HepG2 (cell line): Measurements from ENCODE around the gene STK40. TPM values are rescaled to one million over a fixed set of nuclear protein-coding genes. Genes with fewer than 3 reads are reported as not detected.

Experiments used
- ATF7 ChIP-seq, 2 experiments: fragments of 450-650 bp in 1 of 2; sonication (generic) in 1 of 2; formaldehyde crosslinking in 1 of 2; IDR thresholded peaks; 2 replicates each; pipeline versions ENCODE4 v1.4.0 to v1.6.1; 2016 to 2020; ENCODE audit warnings: antibody characterized with exemption in 1 of 2, mild to moderate bottlenecking in 1 of 2, missing genetic modification reagents in 1 of 2
- HNRNPUL1 ChIP-seq: fragments of 200-400 bp; formaldehyde crosslinking; IDR thresholded peaks from 2 replicates; pipeline ENCODE4 v1.6.1; 2017; ENCODE audit warnings: low read depth, mild to moderate bottlenecking, low read length, moderate library complexity
- IRF2 ChIP-seq: IDR thresholded peaks from 2 replicates; pipeline ENCODE4 v1.6.1; 2018; ENCODE audit warnings: missing genetic modification reagents, missing compliant biosample characterization
- ISX ChIP-seq: sonication (generic); formaldehyde crosslinking; conservative IDR thresholded peaks from 2 replicates; pipeline ENCODE4 v1.5.0; 2020; ENCODE audit warnings: missing genetic modification reagents
- MEIS1 ChIP-seq: sonication (generic); formaldehyde crosslinking; IDR thresholded peaks from 2 replicates; pipeline ENCODE4 v1.9.0; 2021; ENCODE audit warnings: mild to moderate bottlenecking, missing genetic modification reagents, moderate library complexity, borderline replicate concordance
- MTA1 ChIP-seq: sonication (generic); formaldehyde crosslinking; IDR thresholded peaks from 2 replicates; pipeline ENCODE4 v1.4.0; 2020; ENCODE audit warnings: missing genetic modification reagents, mild to moderate bottlenecking, borderline replicate concordance
- PAXIP1 ChIP-seq: sonication (generic); formaldehyde crosslinking; conservative IDR thresholded peaks from 2 replicates; pipeline ENCODE4 v1.4.0; 2020; ENCODE audit warnings: mild to moderate bottlenecking, missing genetic modification reagents, moderate library complexity
- POLR2A ChIP-seq, 2 experiments: IDR thresholded peaks; 2 replicates each; pipeline ENCODE4 v1.6.1; 2011; ENCODE audit warnings: low read depth in 2 of 2, low read length in 2 of 2, mild to moderate bottlenecking in 1 of 2, moderate library complexity in 1 of 2; ENCODE audit not compliant: insufficient read depth in 1 of 2
- POLR2AphosphoS5 ChIP-seq: IDR thresholded peaks from 2 replicates; pipeline ENCODE4 v1.6.1; 2012; ENCODE audit warnings: low read depth, low read length
- REXO4 ChIP-seq: sonication (generic); formaldehyde crosslinking; IDR thresholded peaks from 2 replicates; pipeline ENCODE4 v1.8.0; 2022; ENCODE audit warnings: missing genetic modification reagents, mild to moderate bottlenecking, borderline replicate concordance
- SRSF1 ChIP-seq: fragments of 200-400 bp; formaldehyde crosslinking; optimal IDR thresholded peaks from 2 replicates; pipeline ENCODE3; 2017; ENCODE audit warnings: mild to moderate bottlenecking, low read depth, low read length, moderate library complexity
- TSC22D2 ChIP-seq: sonication (generic); formaldehyde crosslinking; IDR thresholded peaks from 2 replicates; pipeline ENCODE4 v1.5.1; 2020; ENCODE audit warnings: missing genetic modification reagents, mild to moderate bottlenecking, borderline replicate concordance
- ZFP1 ChIP-seq: IDR thresholded peaks from 2 replicates; pipeline ENCODE4 v1.6.1; 2016
- ZFP36L2 ChIP-seq: sonication (generic); formaldehyde crosslinking; IDR thresholded peaks from 2 replicates; pipeline ENCODE4 v1.4.0; 2020; ENCODE audit warnings: missing genetic modification reagents
- ZFP37 ChIP-seq: sonication (generic); formaldehyde crosslinking; IDR thresholded peaks from 2 replicates; pipeline ENCODE4 v1.4.0; 2020; ENCODE audit warnings: missing genetic modification reagents, borderline replicate concordance
- ZFP90 ChIP-seq: sonication (generic); formaldehyde crosslinking; IDR thresholded peaks from 2 replicates; pipeline ENCODE4 v1.8.0; 2022; ENCODE audit warnings: missing genetic modification reagents, mild to moderate bottlenecking, inconsistent platforms, borderline replicate concordance
- ZNF451 ChIP-seq: sonication (generic); formaldehyde crosslinking; IDR thresholded peaks from 2 replicates; pipeline ENCODE4 v1.5.0; 2020; ENCODE audit warnings: mild to moderate bottlenecking, missing genetic modification reagents
- ZNF501 ChIP-seq: sonication (generic); formaldehyde crosslinking; IDR thresholded peaks from 2 replicates; pipeline ENCODE4 v1.5.1; 2020; ENCODE audit warnings: mild to moderate bottlenecking, moderate library complexity, missing genetic modification reagents
- ZNF563 ChIP-seq: sonication (generic); formaldehyde crosslinking; IDR thresholded peaks from 2 replicates; pipeline ENCODE4 v1.8.0; 2022; ENCODE audit warnings: mild to moderate bottlenecking, moderate library complexity, missing genetic modification reagents
- ZNF605 ChIP-seq: sonication (generic); formaldehyde crosslinking; IDR thresholded peaks from 2 replicates; pipeline ENCODE4 v1.8.0; 2022; ENCODE audit warnings: mild to moderate bottlenecking, missing genetic modification reagents
- ZNF777 ChIP-seq: sonication (generic); formaldehyde crosslinking; IDR thresholded peaks from 2 replicates; pipeline ENCODE4 v1.4.0; 2020; ENCODE audit warnings: missing genetic modification reagents
- ZNF788 ChIP-seq: sonication (generic); formaldehyde crosslinking; IDR thresholded peaks from 2 replicates; pipeline ENCODE4 v1.5.0; 2020; ENCODE audit warnings: mild to moderate bottlenecking, missing genetic modification reagents, borderline replicate concordance
- ZSCAN21 ChIP-seq: sonication (generic); formaldehyde crosslinking; IDR thresholded peaks from 2 replicates; pipeline ENCODE4 v1.8.0; 2022; ENCODE audit warnings: mild to moderate bottlenecking, missing genetic modification reagents, moderate library complexity, borderline replicate concordance
- polyA plus RNA-seq, 8 experiments: library from polyadenylated mRNA; depleted of rRNA in 3 of 8; stranded (reverse) in 7 of 8; unstranded in 1 of 8; fragments of >200 nt; fragmentation: Illumina TruSeq in 4 of 8; extraction: Trizol in 4 of 8; gene quantifications; 2 replicates each; pipeline versions ENCODE4 v1.2.1 to v1.2.3, GENCODE V29; 2011 to 2016; ENCODE audit warnings: low read depth in 4 of 8, missing spikeins in 1 of 8, mixed read lengths in 1 of 8; ENCODE audit not compliant: insufficient read depth in 1 of 8
- total RNA-seq, 5 experiments: library from RNA; depleted of rRNA; stranded (reverse); fragments of >200 nt; fragmentation: Illumina TruSeq; extraction: Trizol; gene quantifications; 2 replicates each; pipeline ENCODE4 v1.2.3, GENCODE V29; 2016; ENCODE audit warnings: low read depth in 1 of 5
- TF ChIP-seq, protein P1 (sequence below): sonication (generic); formaldehyde crosslinking; IDR thresholded peaks from 2 replicates; pipeline ENCODE4 v1.4.0; 2020; ENCODE audit warnings: mild to moderate bottlenecking, missing genetic modification reagents

STK40 gene
- total and polyA plus RNA-seq, 2 of the 13 experiments (the other 11 are each of a cell fraction or from before 2014, with no cell fraction given), result 33.8 to 35.1 TPM

GRCh38 chr1:36306902-36307456 lies 78.7 kb downstream of the STK40 start (continued):
- TF ChIP-seq PAXIP1 (CRISPR knock-in tag) (peak; percentile 36; the same call in 1 of the 2 replicates), POLR2A (IDR thresholded peaks at IDR 0.05; ENCODE audit: insufficient read depth in 1 of 2, low read depth in 2 of 2, low read length in 2 of 2) (peak; percentile 96 to 99), ZNF563 (CRISPR knock-in tag) (0 out of 2 replicates have a peak, but pooled peaks have one; percentile 14), HNRNPUL1 (no peak), ZNF777 (CRISPR knock-in tag) (no peak; the same call in 1 of the 2 replicates), ISX (CRISPR knock-in tag) (no peak), ZFP1 (CRISPR knock-in tag) (no peak), ZNF788 (CRISPR knock-in tag) (peak; percentile 78; the same call in 1 of the 2 replicates), ZFP36L2 (CRISPR knock-in tag) (no peak), ZFP90 (CRISPR knock-in tag) (no peak), REXO4 (CRISPR knock-in tag) (no peak), ZFP37 (CRISPR knock-in tag) (0 out of 2 replicates have a peak, but pooled peaks have one; percentile 10), ZNF605 (CRISPR knock-in tag) (no peak), ZNF501 (0 out of 2 replicates have a peak, but pooled peaks have one; percentile 6), MEIS1 (CRISPR knock-in tag) (peak; percentile 74), ATF7 (IDR thresholded peaks at IDR 0.05) (no peak), ATF7 (CRISPR knock-in tag; IDR thresholded peaks at IDR 0.05) (no peak), ZNF451 (CRISPR knock-in tag) (no peak), ZSCAN21 (0 out of 2 replicates have a peak, but pooled peaks have one; percentile 23), IRF2 (0 out of 2 replicates have a peak, but pooled peaks have one; percentile 56), POLR2AphosphoS5 (peak; percentile 97), MTA1 (CRISPR knock-in tag) (0 out of 2 replicates have a peak, but pooled peaks have one; percentile 29), SRSF1 (peak; percentile 25), TSC22D2 (peak; percentile 93)
- TF ChIP-seq, protein P1, sequence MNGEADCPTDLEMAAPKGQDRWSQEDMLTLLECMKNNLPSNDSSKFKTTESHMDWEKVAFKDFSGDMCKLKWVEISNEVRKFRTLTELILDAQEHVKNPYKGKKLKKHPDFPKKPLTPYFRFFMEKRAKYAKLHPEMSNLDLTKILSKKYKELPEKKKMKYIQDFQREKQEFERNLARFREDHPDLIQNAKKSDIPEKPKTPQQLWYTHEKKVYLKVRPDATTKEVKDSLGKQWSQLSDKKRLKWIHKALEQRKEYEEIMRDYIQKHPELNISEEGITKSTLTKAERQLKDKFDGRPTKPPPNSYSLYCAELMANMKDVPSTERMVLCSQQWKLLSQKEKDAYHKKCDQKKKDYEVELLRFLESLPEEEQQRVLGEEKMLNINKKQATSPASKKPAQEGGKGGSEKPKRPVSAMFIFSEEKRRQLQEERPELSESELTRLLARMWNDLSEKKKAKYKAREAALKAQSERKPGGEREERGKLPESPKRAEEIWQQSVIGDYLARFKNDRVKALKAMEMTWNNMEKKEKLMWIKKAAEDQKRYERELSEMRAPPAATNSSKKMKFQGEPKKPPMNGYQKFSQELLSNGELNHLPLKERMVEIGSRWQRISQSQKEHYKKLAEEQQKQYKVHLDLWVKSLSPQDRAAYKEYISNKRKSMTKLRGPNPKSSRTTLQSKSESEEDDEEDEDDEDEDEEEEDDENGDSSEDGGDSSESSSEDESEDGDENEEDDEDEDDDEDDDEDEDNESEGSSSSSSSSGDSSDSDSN (CRISPR knock-in tag), result no peak
